ENCODE results near the gene ASXL3.

The ASXL3 gene

GRCh38 chr18:33677891-33678290, 99.9 kb downstream of the ASXL3 start:
- Histone ChIP-seq H3K27me3 (ENCODE audit: control insufficient read depth, insufficient read depth, low read length) (no peaks in the 10 kb centered on the region), H3K9me3 (ENCODE audit: control insufficient read depth, low read length) (no peaks in the 10 kb centered on the region), H2AFZ (no peak overlapping the region)

GRCh38 chr18:33682436-33682835, 104.4 kb downstream of the ASXL3 start:
- H2AFZ ChIP-seq, result no peak overlapping the region
- no peaks in the 10 kb centered on the region for H3K36me3 ChIP-seq (ENCODE audit: control insufficient read depth, insufficient read depth, low read length)
- H3K9me3 ChIP-seq (ENCODE audit: control insufficient read depth, low read length), result no peaks in the 10 kb centered on the region
- no peak overlapping the region for H3K27ac ChIP-seq
- H3K9ac ChIP-seq, result no peak overlapping the region
- no peaks in the 10 kb centered on the region for H3K79me2 ChIP-seq
- H3K27me3 ChIP-seq (ENCODE audit: control insufficient read depth, insufficient read depth, low read length), result no peaks in the 10 kb centered on the region
- H3K4me2 ChIP-seq (ENCODE audit: low read length), result no peak overlapping the region
- no peak overlapping the region for H3K4me3 ChIP-seq (ENCODE audit: low read depth, low read length)
- H3K4me1 ChIP-seq, result no peaks in the 10 kb centered on the region
- no peak for TF ChIP-seq CTCF (IDR thresholded peaks at IDR 0.05)

More at GRCh38 chr18:33677891-33678290, 99.9 kb downstream of the ASXL3 start:
- Histone ChIP-seq H3K4me3 (ENCODE audit: low read depth, low read length) (no peak overlapping the region), H3K36me3 (ENCODE audit: control insufficient read depth, insufficient read depth, low read length) (no peaks in the 10 kb centered on the region), H3K9ac (no peak overlapping the region), H3K27ac (no peak overlapping the region), H3K79me2 (no peaks in the 10 kb centered on the region), H3K4me1 (no peaks in the 10 kb centered on the region), H3K4me2 (ENCODE audit: low read length) (no peak overlapping the region)
- TF ChIP-seq CTCF (IDR thresholded peaks at IDR 0.05), result no peak

GRCh38 chr18:33694593-33694992, 116.6 kb downstream of the ASXL3 start:
- H2AFZ ChIP-seq, result no peak overlapping the region
- no peak overlapping the region for H3K27ac ChIP-seq
- no peaks in the 10 kb centered on the region for H3K36me3 ChIP-seq (ENCODE audit: control insufficient read depth, insufficient read depth, low read length)
- no peak overlapping the region for H3K4me3 ChIP-seq (ENCODE audit: low read depth, low read length)
- H3K27me3 ChIP-seq (ENCODE audit: control insufficient read depth, insufficient read depth, low read length), result no peaks in the 10 kb centered on the region
- TF ChIP-seq CTCF (IDR thresholded peaks at IDR 0.05), result no peak
- H3K9me3 ChIP-seq (ENCODE audit: control insufficient read depth, low read length), result no peaks in the 10 kb centered on the region
- H3K4me1 ChIP-seq, result no peaks in the 10 kb centered on the region
- no peaks in the 10 kb centered on the region for H3K79me2 ChIP-seq
- H3K9ac ChIP-seq, result no peak overlapping the region
- H3K4me2 ChIP-seq (ENCODE audit: low read length), result no peak overlapping the region

- no peaks in the 10 kb centered on the region for H3K79me2 ChIP-seq
- no peaks in the 10 kb centered on the region for H3K27me3 ChIP-seq (ENCODE audit: control insufficient read depth, insufficient read depth, low read length)
- H2AFZ ChIP-seq, result no peak overlapping the region
- H3K4me1 ChIP-seq, result no peaks in the 10 kb centered on the region
- no peaks in the 10 kb centered on the region for H3K36me3 ChIP-seq (ENCODE audit: control insufficient read depth, insufficient read depth, low read length)
- H3K4me3 ChIP-seq (ENCODE audit: low read depth, low read length), result no peak overlapping the region
- no peak for TF ChIP-seq CTCF (IDR thresholded peaks at IDR 0.05)
- H3K9me3 ChIP-seq (ENCODE audit: control insufficient read depth, low read length), result no peaks in the 10 kb centered on the region
- no peak overlapping the region for H3K27ac ChIP-seq
- H3K9ac ChIP-seq, result no peak overlapping the region
- no peak overlapping the region for H3K4me2 ChIP-seq (ENCODE audit: low read length)
Measured at GRCh38 chr18:33696332-33697162, 118.5 kb downstream of the ASXL3 start.

GRCh38 chr18:33697498-33697897, 119.5 kb downstream of the ASXL3 start:
- no peak overlapping the region for H3K4me2 ChIP-seq (ENCODE audit: low read length)
- H3K4me3 ChIP-seq (ENCODE audit: low read depth, low read length), result no peak overlapping the region
- no peaks in the 10 kb centered on the region for H3K36me3 ChIP-seq (ENCODE audit: control insufficient read depth, insufficient read depth, low read length)
- H3K27me3 ChIP-seq (ENCODE audit: control insufficient read depth, insufficient read depth, low read length), result no peaks in the 10 kb centered on the region
- no peaks in the 10 kb centered on the region for H3K4me1 ChIP-seq
- no peak for TF ChIP-seq CTCF (IDR thresholded peaks at IDR 0.05)
- no peaks in the 10 kb centered on the region for H3K79me2 ChIP-seq
- no peaks in the 10 kb centered on the region for H3K9me3 ChIP-seq (ENCODE audit: control insufficient read depth, low read length)
- no peak overlapping the region for H3K27ac ChIP-seq
- H2AFZ ChIP-seq, result no peak overlapping the region
- H3K9ac ChIP-seq, result no peak overlapping the region
